ENCODE results near the gene ZNF778. TPM values are rescaled to one million over a fixed set of nuclear protein-coding genes. Genes with fewer than 3 reads are reported as not detected.

Gene ZNF778
- total and polyA plus RNA-seq, 2 donors from 2014 or later, result 2.2 to 12.7 TPM

DNA sequence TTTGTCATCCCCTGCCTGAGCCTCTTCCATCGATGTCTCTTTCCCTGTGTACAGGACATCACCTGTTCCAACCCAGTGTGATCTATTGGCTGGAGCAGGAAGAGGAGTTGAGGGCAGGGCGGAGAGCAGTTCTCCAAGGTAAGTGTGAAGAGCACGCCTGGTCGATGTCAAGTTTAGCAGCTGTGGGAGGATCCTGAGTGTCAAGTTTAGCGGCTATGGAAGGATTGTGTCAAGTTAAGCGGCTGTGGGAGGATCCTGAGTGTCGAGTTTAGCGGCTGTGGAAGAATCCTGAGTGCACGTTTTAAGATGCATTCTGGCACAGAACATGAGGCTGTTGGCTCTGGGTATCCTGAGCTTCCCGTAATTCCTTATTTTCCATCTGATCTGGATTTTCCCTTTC is 7.2 kb downstream of the ZNF778 start:
- Histone ChIP-seq H3K9me3 (ENCODE audit: control insufficient read depth in 2 of 3, insufficient read depth in 1 of 3, low read length in 3 of 3) (peaks cover 0 to 6% (median 0%) of the 10 kb centered on the region in 3 donors), H3K27me3 (ENCODE audit: control insufficient read depth, insufficient read depth, low read length) (no peaks in the 10 kb centered on the region), H3K27ac (ENCODE audit: low read depth in 2 of 2, low read length in 2 of 2) (no peak overlapping the region), H3K36me3 (ENCODE audit: control insufficient read depth in 2 of 3, insufficient read depth in 3 of 3, low read length in 3 of 3) (peaks cover 27 to 52% (median 44%) of the 10 kb centered on the region in 3 donors), H3K9ac (ENCODE audit: low read length in 3 of 3) (no peak overlapping the region), H3K4me1 (ENCODE audit: control insufficient read depth in 2 of 3, insufficient read depth in 2 of 3, low read depth in 1 of 3, low read length in 3 of 3) (no peaks in the 10 kb centered on the region), H3K4me3 (ENCODE audit: low read length in 3 of 3) (no peak overlapping the region)
- TF ChIP-seq, protein P1, sequence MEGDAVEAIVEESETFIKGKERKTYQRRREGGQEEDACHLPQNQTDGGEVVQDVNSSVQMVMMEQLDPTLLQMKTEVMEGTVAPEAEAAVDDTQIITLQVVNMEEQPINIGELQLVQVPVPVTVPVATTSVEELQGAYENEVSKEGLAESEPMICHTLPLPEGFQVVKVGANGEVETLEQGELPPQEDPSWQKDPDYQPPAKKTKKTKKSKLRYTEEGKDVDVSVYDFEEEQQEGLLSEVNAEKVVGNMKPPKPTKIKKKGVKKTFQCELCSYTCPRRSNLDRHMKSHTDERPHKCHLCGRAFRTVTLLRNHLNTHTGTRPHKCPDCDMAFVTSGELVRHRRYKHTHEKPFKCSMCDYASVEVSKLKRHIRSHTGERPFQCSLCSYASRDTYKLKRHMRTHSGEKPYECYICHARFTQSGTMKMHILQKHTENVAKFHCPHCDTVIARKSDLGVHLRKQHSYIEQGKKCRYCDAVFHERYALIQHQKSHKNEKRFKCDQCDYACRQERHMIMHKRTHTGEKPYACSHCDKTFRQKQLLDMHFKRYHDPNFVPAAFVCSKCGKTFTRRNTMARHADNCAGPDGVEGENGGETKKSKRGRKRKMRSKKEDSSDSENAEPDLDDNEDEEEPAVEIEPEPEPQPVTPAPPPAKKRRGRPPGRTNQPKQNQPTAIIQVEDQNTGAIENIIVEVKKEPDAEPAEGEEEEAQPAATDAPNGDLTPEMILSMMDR (IDR thresholded peaks at IDR 0.05; ENCODE audit: borderline replicate concordance, extremely low read depth, insufficient read depth), result no peak
- no peak for FAIRE-seq
- intact Hi-C loops (cut with DNase I), result no loop called here
- DNase-seq, result no peak

DNA sequence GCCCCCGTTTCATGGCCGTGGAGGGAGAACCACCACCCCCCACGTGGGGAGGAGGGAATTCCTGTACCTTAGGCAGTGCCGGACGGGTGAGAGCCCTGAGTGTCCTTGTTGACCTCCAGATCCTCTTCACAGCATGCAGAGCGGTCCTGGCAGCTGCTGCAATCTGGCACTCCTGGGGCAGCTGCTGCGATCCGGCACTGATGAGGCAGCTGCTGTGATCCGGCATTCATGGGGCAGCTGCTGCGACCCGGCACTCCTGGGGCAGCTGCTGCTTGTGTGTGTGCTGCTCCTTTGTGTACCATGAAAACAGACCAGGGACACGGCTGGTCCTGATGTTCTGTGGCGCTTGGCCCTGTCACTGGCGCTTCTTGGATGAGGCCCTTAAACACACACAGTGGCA is 12.8 kb downstream of the ZNF778 start:
- DNase-seq (no peak), FAIRE-seq (no peak)
- H3K9me3 ChIP-seq (ENCODE audit: control insufficient read depth in 2 of 3, insufficient read depth in 1 of 3, low read length in 3 of 3), result peaks cover 0 to 8% (median 0%) of the 10 kb centered on the region in 3 donors
- no peaks in the 10 kb centered on the region for H3K27me3 ChIP-seq (ENCODE audit: control insufficient read depth, insufficient read depth, low read length)
- intact Hi-C loops (cut with DNase I), result no loop called here
- H3K36me3 ChIP-seq (ENCODE audit: control insufficient read depth in 2 of 3, insufficient read depth in 3 of 3, low read length in 3 of 3), result peaks cover 37 to 41% (median 37%) of the 10 kb centered on the region in 3 donors
- no peak overlapping the region for H3K9ac ChIP-seq (ENCODE audit: low read length in 3 of 3)
- H3K4me3 ChIP-seq (ENCODE audit: low read length in 3 of 3), result no peak overlapping the region
- TF ChIP-seq, protein P1 (IDR thresholded peaks at IDR 0.05; ENCODE audit: borderline replicate concordance, extremely low read depth, insufficient read depth), result no peak
- H3K27ac ChIP-seq (ENCODE audit: low read depth in 2 of 2, low read length in 2 of 2), result no peak overlapping the region
- H3K4me1 ChIP-seq (ENCODE audit: control insufficient read depth in 2 of 3, insufficient read depth in 2 of 3, low read depth in 1 of 3, low read length in 3 of 3), result no peaks in the 10 kb centered on the region

DNA sequence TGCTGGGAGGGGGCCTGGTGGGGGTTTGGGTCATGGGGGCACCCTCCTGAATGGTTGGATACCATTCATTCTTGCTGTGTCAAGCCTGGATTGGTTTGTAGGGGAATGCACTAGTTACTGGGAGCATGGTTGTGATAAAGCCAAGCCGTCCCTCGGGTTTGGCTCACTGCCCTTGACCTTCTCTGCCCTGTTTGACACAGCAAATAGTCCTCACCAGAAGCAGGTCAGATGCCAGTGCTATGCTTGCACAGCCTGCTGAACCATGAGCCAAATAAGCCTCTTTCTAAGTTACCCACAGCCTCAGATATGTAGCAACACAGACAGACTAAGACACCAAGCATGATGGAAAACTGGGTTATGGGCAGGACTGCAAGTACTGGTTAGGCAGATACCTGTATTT is 14.6 kb downstream of the ZNF778 start:
- intact Hi-C loops (cut with DNase I), result no loop called here
- H3K4me3 ChIP-seq (ENCODE audit: low read length in 3 of 3), result no peak overlapping the region
- H3K27ac ChIP-seq (ENCODE audit: low read depth in 2 of 2, low read length in 2 of 2), result no peak overlapping the region
- H3K9ac ChIP-seq (ENCODE audit: low read length in 3 of 3), result no peak overlapping the region
- peaks cover 0 to 8% (median 0%) of the 10 kb centered on the region in 3 donors for H3K9me3 ChIP-seq (ENCODE audit: control insufficient read depth in 2 of 3, insufficient read depth in 1 of 3, low read length in 3 of 3)
- TF ChIP-seq, protein P1 (IDR thresholded peaks at IDR 0.05; ENCODE audit: borderline replicate concordance, extremely low read depth, insufficient read depth), result no peak
- no peak for FAIRE-seq
- H3K36me3 ChIP-seq (ENCODE audit: control insufficient read depth in 2 of 3, insufficient read depth in 3 of 3, low read length in 3 of 3), result peaks cover 27 to 34% (median 27%) of the 10 kb centered on the region in 3 donors
- DNase-seq, result no peak
- H3K4me1 ChIP-seq (ENCODE audit: control insufficient read depth in 2 of 3, insufficient read depth in 2 of 3, low read depth in 1 of 3, low read length in 3 of 3), result no peaks in the 10 kb centered on the region
- no peaks in the 10 kb centered on the region for H3K27me3 ChIP-seq (ENCODE audit: control insufficient read depth, insufficient read depth, low read length)
